Brain microvascular endothelial cell (primary cell): ENCODE measurements around the gene BARD1.

ENCODE experiments used
- DNase-seq: peaks from one replicate; pipeline ENCODE4 v3.0.0-alpha.2; 2020
- H3K27ac ChIP-seq: fragments of 250-450 bp; sonication (Bioruptor Pico); 2 replicates; pipeline ENCODE4 v1.5.1; 2020; ENCODE audit warnings: mild to moderate bottlenecking, moderate library complexity
- H3K27me3 ChIP-seq: fragments of 250-450 bp; sonication (Bioruptor Pico); replicated peaks from 2 replicates; pipeline ENCODE4 v1.5.1; 2020; ENCODE audit warnings: mild to moderate bottlenecking
- H3K36me3 ChIP-seq: fragments of 250-450 bp; sonication (Bioruptor Pico); replicated peaks from 2 replicates; pipeline ENCODE4 v1.5.1; 2020; ENCODE audit warnings: mild to moderate bottlenecking
- H3K4me3 ChIP-seq: 2 replicates; pipeline ENCODE4 v1.5.1; 2011; ENCODE audit warnings: low read depth, mild to moderate bottlenecking, control low read depth, low read length, moderate library complexity
- CTCF ChIP-seq: IDR thresholded peaks from 2 replicates; pipeline ENCODE4 v1.5.1; 2011; ENCODE audit warnings: low read depth, mild to moderate bottlenecking, moderate library complexity, low read length, control low read depth, inconsistent platforms; ENCODE audit errors: missing control alignments
- in situ Hi-C: cut with HindIII; loops from 2 replicates; pipeline ENCODE4 v1.10.0; 2017; ENCODE audit warnings: low sequenced_read_pairs, low pct_ligation_motif_present

The BARD1 gene

GRCh38 chr2:214782671-214783070 lies 26.8 kb downstream of the BARD1 start:
- no peak for DNase-seq
- H3K27me3 ChIP-seq = no peaks in the 10 kb centered on the region
- in situ Hi-C loops = no loop called here
- no peaks in the 10 kb centered on the region for H3K36me3 ChIP-seq
- no peak overlapping the region for H3K27ac ChIP-seq
- no peak for TF ChIP-seq CTCF
- H3K4me3 ChIP-seq = no peak overlapping the region

- Histone ChIP-seq H3K4me3 (no peak overlapping the region), H3K27ac (no peak overlapping the region), H3K27me3 (no peaks in the 10 kb centered on the region), H3K36me3 (no peaks in the 10 kb centered on the region)
- TF ChIP-seq CTCF = no peak
- DNase-seq = no peak
- in situ Hi-C loops = no loop called here
Observed at GRCh38 chr2:214781226-214781625, 28.3 kb downstream of the BARD1 start.

- DNase-seq = no peak
- H3K36me3 ChIP-seq = no peaks in the 10 kb centered on the region
- no peaks in the 10 kb centered on the region for H3K27me3 ChIP-seq
- TF ChIP-seq CTCF = no peak
- no peak overlapping the region for H3K4me3 ChIP-seq
- in situ Hi-C loops = no loop called here
- H3K27ac ChIP-seq = no peak overlapping the region
Observed at GRCh38 chr2:214775971-214776370, 33.5 kb downstream of the BARD1 start.

- no peak for DNase-seq
- in situ Hi-C loops = no loop called here
- H3K27me3 ChIP-seq = no peaks in the 10 kb centered on the region
- H3K4me3 ChIP-seq = no peak overlapping the region
- no peaks in the 10 kb centered on the region for H3K36me3 ChIP-seq
- TF ChIP-seq CTCF = no peak
- no peak overlapping the region for H3K27ac ChIP-seq
Observed at GRCh38 chr2:214774108-214774507, 35.4 kb downstream of the BARD1 start.

GRCh38 chr2:214772443-214773015 lies 37.0 kb downstream of the BARD1 start:
- no peak for TF ChIP-seq CTCF
- DNase-seq = no peak

GRCh38 chr2:214765180-214765579 lies 44.3 kb downstream of the BARD1 start:
- no peaks in the 10 kb centered on the region for H3K27me3 ChIP-seq
- no peaks in the 10 kb centered on the region for H3K36me3 ChIP-seq
- DNase-seq = no peak
- H3K27ac ChIP-seq = no peak overlapping the region
- H3K4me3 ChIP-seq = no peak overlapping the region
- no peak for TF ChIP-seq CTCF
- in situ Hi-C loops = no loop called here

More at GRCh38 chr2:214772443-214773015, 37.0 kb downstream of the BARD1 start:
- in situ Hi-C loops = no loop called here
- Histone ChIP-seq H3K4me3 (no peak overlapping the region), H3K27me3 (no peaks in the 10 kb centered on the region), H3K27ac (no peak overlapping the region), H3K36me3 (no peaks in the 10 kb centered on the region)
